ENCODE data around the gene ODF2L.
A peak's percentile ranks its signal among the peaks of the same experiment; 100 is the strongest.

ODF2L gene

GRCh38 chr1:86395751-86396497 is at the start of gene ODF2L:
Gene ODF2L (minus strand): TSS chr1:86396323. CDS start chr1:86387027, 9,296 bp downstream.
- peak; percentile 72 for DNase-seq

- DNase-seq, result no peak
These were observed 49.8 kb upstream of the ODF2L start for GRCh38 chr1:86445919-86446318.

GRCh38 chr1:86441997-86442396 is 45.9 kb upstream of the ODF2L start:
- DNase-seq, result no peak

GRCh38 chr1:86441581-86441980 is 45.5 kb upstream of the ODF2L start:
- DNase-seq, result no peak

- DNase-seq, result no peak
These were observed 39.9 kb upstream of the ODF2L start for GRCh38 chr1:86436041-86436440.

GRCh38 chr1:86435327-86435726 is 39.2 kb upstream of the ODF2L start:
- DNase-seq, result no peak

GRCh38 chr1:86434059-86434458 is 37.9 kb upstream of the ODF2L start:
- no peak for DNase-seq

GRCh38 chr1:86430376-86430775 is 34.3 kb upstream of the ODF2L start:
- DNase-seq, result no peak

GRCh38 chr1:86429835-86430234 is 33.7 kb upstream of the ODF2L start:
- peak; percentile 55 for DNase-seq

GRCh38 chr1:86429122-86429725 is 33.1 kb upstream of the ODF2L start:
- no peak for DNase-seq

GRCh38 chr1:86423873-86424272 is 27.8 kb upstream of the ODF2L start, which contains the start of gene CLCA2:
Gene CLCA2 (plus strand): TSS chr1:86424171. CDS start chr1:86424248, 77 bp downstream.
- no peak for DNase-seq

- no peak for DNase-seq
These were observed 27.4 kb upstream of the ODF2L start for GRCh38 chr1:86423473-86423872.

GRCh38 chr1:86421601-86422280 is 25.6 kb upstream of the ODF2L start:
- DNase-seq, result no peak

- DNase-seq, result peak; percentile 13
These were observed 23.3 kb upstream of the ODF2L start for GRCh38 chr1:86419277-86419903.

GRCh38 chr1:86416343-86416742 is 20.2 kb upstream of the ODF2L start:
- no peak for DNase-seq

- no peak for DNase-seq
These were observed 14.8 kb upstream of the ODF2L start for GRCh38 chr1:86410879-86411278.

GRCh38 chr1:86409416-86410021 is 13.4 kb upstream of the ODF2L start:
- DNase-seq, result no peak

GRCh38 chr1:86396498-86396890 is 371 bp upstream of the ODF2L start:
- DNase-seq, result no peak

- peak; percentile 24 for DNase-seq
These were observed 1.7 kb downstream of the ODF2L start for GRCh38 chr1:86394416-86394815.

GRCh38 chr1:86389307-86389706 is 6.8 kb downstream of the ODF2L start:
- DNase-seq, result no peak

GRCh38 chr1:86388777-86389176 is 7.3 kb downstream of the ODF2L start:
- no peak for DNase-seq

GRCh38 chr1:86387916-86388627 is 8.1 kb downstream of the ODF2L start:
- no peak for DNase-seq
